IMR-90 (cell line): Measurements from ENCODE around the gene CCDC12. TPM values are rescaled to one million over a fixed set of nuclear protein-coding genes. Genes with fewer than 3 reads are reported as not detected.

Experiments
- ATAC-seq: fragments of 200-7000 bp; cut with Tn5 transposase; 2 replicates; pipeline ENCODE4 v1.9.1; 2020; ENCODE audit warnings: low read depth, mild to moderate bottlenecking, moderate library complexity
- BruUV-seq: library from RNA; stranded (reverse); fragments of 400-500 nt; replicated peaks from 2 replicates; lab custom pipeline; 2021; lab: Mats Ljungman, UMichigan
- CTCF ChIA-PET: fragments of 300-600 bp; formaldehyde crosslinking; extraction: SDS; loops from one replicate; lab custom pipeline; 2021; ENCODE audit warnings: antibody characterized with exemption; lab: Yijun Ruan, JAX
- POLR2A ChIA-PET: fragments of 300-600 bp; sonication (Branson Sonifier 250); formaldehyde crosslinking; loops from one replicate; lab custom pipeline; 2022; ENCODE audit warnings: antibody characterized with exemption; ENCODE audit not compliant: unreplicated experiment; lab: Charles Lee
- DNase-seq: peaks from one replicate; pipeline ENCODE4 v3.0.0; 2013
- H2AFZ ChIP-seq: replicated peaks from 2 replicates; pipeline ENCODE3; 2013; ENCODE audit warnings: low read length, mild to moderate bottlenecking; ENCODE audit not compliant: poor library complexity
- H2AK5ac ChIP-seq: 2 replicates; pipeline ENCODE4 v1.6.1; 2013; ENCODE audit warnings: low read depth, low read length, inconsistent platforms
- H2AK9ac ChIP-seq: replicated peaks from 2 replicates; pipeline ENCODE3; 2013; ENCODE audit warnings: mild to moderate bottlenecking, low read depth, low read length, moderate library complexity; ENCODE audit not compliant: poor library complexity
- H2BK120ac ChIP-seq: 2 replicates; pipeline ENCODE4 v1.6.1; 2013; ENCODE audit warnings: low read depth, low read length, inconsistent platforms
- H2BK15ac ChIP-seq: 3 replicates; pipeline ENCODE4 v1.6.1; 2013; ENCODE audit warnings: low read depth, low read length, inconsistent platforms
- H2BK20ac ChIP-seq: 2 replicates; pipeline ENCODE4 v1.6.1; 2013; ENCODE audit warnings: low read depth, mild to moderate bottlenecking, inconsistent platforms, low read length, moderate library complexity
- H2BK5ac ChIP-seq: 2 replicates; pipeline ENCODE4 v1.6.1; 2013; ENCODE audit warnings: mild to moderate bottlenecking, low read depth, low read length, inconsistent platforms; ENCODE audit not compliant: poor library complexity, severe bottlenecking
- H3K14ac ChIP-seq: replicated peaks from 2 replicates; pipeline ENCODE4 v1.6.1; 2013; ENCODE audit warnings: low read depth, low read length, inconsistent platforms
- H3K18ac ChIP-seq: 2 replicates; pipeline ENCODE4 v1.6.1; 2013; ENCODE audit warnings: low read depth, low read length, control low read depth
- H3K23ac ChIP-seq: 2 replicates; pipeline ENCODE4 v1.6.1; 2013; ENCODE audit warnings: low read depth, low read length, inconsistent platforms
- H3K27ac ChIP-seq: 2 replicates; pipeline ENCODE4 v1.5.1; 2013; ENCODE audit warnings: mild to moderate bottlenecking, control low read depth, low read length; ENCODE audit not compliant: insufficient read depth
- H3K27me3 ChIP-seq: 2 replicates; pipeline ENCODE4 v1.6.1; 2013; ENCODE audit warnings: low read length; ENCODE audit not compliant: control insufficient read depth, insufficient read depth
- H3K36me3 ChIP-seq: 2 replicates; pipeline ENCODE4 v1.6.1; 2013; ENCODE audit warnings: low read length, mixed read lengths; ENCODE audit not compliant: control insufficient read depth, insufficient read depth
- H3K4ac ChIP-seq: 2 replicates; pipeline ENCODE4 v1.6.1; 2013; ENCODE audit warnings: low read depth, low read length, inconsistent platforms
- H3K4me1 ChIP-seq: 2 replicates; pipeline ENCODE4 v1.6.1; 2013; ENCODE audit warnings: low read length, mixed read lengths; ENCODE audit not compliant: control insufficient read depth, insufficient read depth
- H3K4me2 ChIP-seq: 2 replicates; pipeline ENCODE4 v1.6.1; 2013; ENCODE audit warnings: low read depth, mild to moderate bottlenecking, control low read depth, low read length, moderate library complexity
- H3K4me3 ChIP-seq: 2 replicates; pipeline ENCODE4 v1.5.1; 2013; ENCODE audit warnings: low read depth, mild to moderate bottlenecking, control low read depth, low read length, moderate library complexity; ENCODE audit not compliant: insufficient read depth
- H3K56ac ChIP-seq: 2 replicates; pipeline ENCODE4 v1.6.1; 2013; ENCODE audit warnings: low read length, inconsistent platforms; ENCODE audit not compliant: insufficient read depth; ENCODE audit errors: extremely low read depth
- H3K79me1 ChIP-seq, 2 experiments: 2 replicates each; pipeline ENCODE4 v1.6.1; 2013; ENCODE audit warnings: low read length in 2 of 2, inconsistent platforms in 1 of 2, low read depth in 1 of 2
- H3K9ac ChIP-seq: 2 replicates; pipeline ENCODE4 v1.6.1; 2013; ENCODE audit warnings: low read depth, low read length, control low read depth
- H3K9me1 ChIP-seq: 2 replicates; pipeline ENCODE4 v1.6.1; 2013; ENCODE audit warnings: low read length, inconsistent platforms; ENCODE audit not compliant: insufficient read depth
- H3K9me3 ChIP-seq: 2 replicates; pipeline ENCODE4 v1.6.1; 2013; ENCODE audit warnings: low read length; ENCODE audit not compliant: control insufficient read depth, insufficient read depth
- H4K20me1 ChIP-seq: 2 replicates; pipeline ENCODE4 v1.6.1; 2013; ENCODE audit warnings: low read length, inconsistent platforms; ENCODE audit not compliant: insufficient read depth
- H4K5ac ChIP-seq: 2 replicates; pipeline ENCODE4 v1.6.1; 2013; ENCODE audit warnings: mild to moderate bottlenecking, low read depth, low read length, control low read depth
- H4K8ac ChIP-seq, 2 experiments: 2 replicates each; pipeline ENCODE4 v1.6.1; 2013; ENCODE audit warnings: low read depth in 2 of 2, low read length in 2 of 2, control low read depth in 1 of 2, inconsistent platforms in 1 of 2
- H4K91ac ChIP-seq: 2 replicates; pipeline ENCODE4 v1.6.1; 2013; ENCODE audit warnings: low read depth, low read length, inconsistent platforms; ENCODE audit not compliant: insufficient read depth
- CHD1 ChIP-seq: IDR thresholded peaks from 2 replicates; pipeline ENCODE4 v1.6.1; 2012; ENCODE audit warnings: low read depth, low read length, improper control_type of control experiment
- CTCF ChIP-seq: conservative IDR thresholded peaks from 2 replicates; pipeline ENCODE4 v1.5.1; 2012; ENCODE audit warnings: mild to moderate bottlenecking, low read depth, low read length, improper control_type of control experiment
- ELK1 ChIP-seq: fragments of 150-350 bp; IDR thresholded peaks from 2 replicates; pipeline ENCODE4 v1.6.1; 2016; ENCODE audit warnings: low read depth, mild to moderate bottlenecking, low read length, moderate library complexity, borderline replicate concordance
- MAZ ChIP-seq: IDR thresholded peaks from 2 replicates; pipeline ENCODE4 v1.6.1; 2012; ENCODE audit warnings: low read depth, mild to moderate bottlenecking, low read length, improper control_type of control experiment, moderate library complexity, borderline replicate concordance
- WGBS, 2 experiments: methylation state at CpG; one replicate each; pipeline versions ENCODE4 v1.1.5 to v1.1.7; 2013; ENCODE audit warnings: missing lambda C conversion rate in 2 of 2; ENCODE audit not compliant: insufficient read length in 1 of 2; ENCODE audit errors: extremely low coverage in 2 of 2; 5-methylcytosine and 5-hydroxymethylcytosine counted together
- dilution Hi-C: fragments of 300-500 bp; cut with HindIII; formaldehyde crosslinking; loops from one replicate; pipeline ENCODE4 v1.14.3; 2018; ENCODE audit warnings: low sequenced_read_pairs; ENCODE audit not compliant: unreplicated experiment
- in situ Hi-C: fragments of 300-500 bp; cut with MboI; formaldehyde crosslinking; loops from 3 replicates; pipeline ENCODE4 v1.14.3; 2019; ENCODE audit warnings: low sequenced_read_pairs, inconsistent platforms, mixed read lengths
- intact Hi-C: fragments of 100-400 bp; cut with micrococcal nuclease; formaldehyde crosslinking; loops from 2 replicates; pipeline ENCODE4 v1.10.0; 2022
- polyA plus RNA-seq, 3 experiments: library from polyadenylated mRNA; depleted of rRNA; stranded (reverse); fragments of >200 nt; gene quantifications; 2 replicates each; pipeline ENCODE4 v1.2.3, GENCODE V29; 2012; ENCODE audit warnings: low replicate concordance in 1 of 3
- total RNA-seq: library from RNA; depleted of rRNA; stranded (reverse); fragments of >200 nt; gene quantifications from 2 replicates; pipeline ENCODE4 v1.2.3, GENCODE V29; 2012

CCDC12 gene
- total and polyA plus RNA-seq, 2 of the 4 experiments (the other 2 are of a cell fraction), result 15.2 to 35.1 TPM

- H3K4me1 ChIP-seq, result peaks cover 28% of the 10 kb centered on the region
- in situ Hi-C loops, result no loop called here
- no peak overlapping the region for H3K56ac ChIP-seq
- intact Hi-C loops, result no loop called here
- H2AFZ ChIP-seq, result no peak overlapping the region
- H3K79me1 ChIP-seq, result peaks cover 35 to 89% of the 10 kb centered on the region in 2 experiments
- no peak overlapping the region for H4K8ac ChIP-seq
- ChIA-PET POLR2A (no interaction called here), CTCF (no interaction called here)
- no peak overlapping the region for H3K27ac ChIP-seq
- no peak overlapping the region for H3K23ac ChIP-seq
- H3K9me1 ChIP-seq, result peaks cover 45% of the 10 kb centered on the region
- no peaks in the 10 kb centered on the region for H3K27me3 ChIP-seq
- no peak overlapping the region for H3K14ac ChIP-seq
- no peak overlapping the region for H4K91ac ChIP-seq
- no peak overlapping the region for H4K5ac ChIP-seq
- no peak overlapping the region for H3K9ac ChIP-seq
- ATAC-seq (no peak), DNase-seq (no peak)
- BruUV-seq, result no TSS peak
- no peak overlapping the region for H3K4me3 ChIP-seq
- no peak overlapping the region for H3K4ac ChIP-seq
- H2BK15ac ChIP-seq, result no peak overlapping the region
- peaks cover 87% of the 10 kb centered on the region for H4K20me1 ChIP-seq
- H2BK5ac ChIP-seq, result no peak overlapping the region
- H2BK120ac ChIP-seq, result no peak overlapping the region
- 75% methylated on average over 4 of the region's 11 CpGs; no CpG with 5 or more reads in 1 of the 2 experiments for WGBS, 2 experiments
- TF ChIP-seq CTCF, result no peak
- no peak for TF ChIP-seq CHD1
- TF ChIP-seq ELK1, result no peak
- no peak for TF ChIP-seq MAZ
- H3K18ac ChIP-seq, result no peak overlapping the region
- no peak overlapping the region for H3K4me2 ChIP-seq
- H2BK20ac ChIP-seq, result no peak overlapping the region
- no peak overlapping the region for H2AK9ac ChIP-seq
- H3K9me3 ChIP-seq, result no peaks in the 10 kb centered on the region
- dilution Hi-C loops, result no loop called here
- H3K36me3 ChIP-seq, result 0 out of 2 replicates have a peak, but pooled peaks cover 1% of the 10 kb centered on the region
- no peak overlapping the region for H2AK5ac ChIP-seq
Observed at GRCh38 chr3:46957092-46957820, 19.3 kb downstream of the CCDC12 start.
